WTC11 (cell line): Measurements from ENCODE around the gene EBF3.

Source experiments
- PRDM15 ChIP-seq: sonication (generic); formaldehyde crosslinking; IDR thresholded peaks from 2 replicates; pipeline ENCODE4 v1.8.0; 2022; ENCODE audit warnings: missing genetic modification reagents
- ZNF425 ChIP-seq: fragments of 250-450 bp; sonication (Bioruptor Pico); conservative IDR thresholded peaks from 2 replicates; pipeline ENCODE4 v1.9.0; 2021; ENCODE audit warnings: mild to moderate bottlenecking

GRCh38 chr10:129982825-129983224 lies 18.8 kb upstream of the EBF3 start:
- TF ChIP-seq PRDM15 (CRISPR knock-in tag), result no peak
- no peak for TF ChIP-seq ZNF425 (CRISPR knock-in tag)
